ENCODE measurements around the gene REEP5. TPM values are rescaled to one million over a fixed set of nuclear protein-coding genes. Genes with fewer than 3 reads are reported as not detected.

Gene REEP5
- total and polyA plus RNA-seq, 2 of the 8 experiments (the other 6 are each of a cell fraction or from before 2014, with no cell fraction given): 58.3 to 94.3 TPM

GRCh38 chr5:112878101-112878500 lies 43.9 kb downstream of the REEP5 start (continued):
- no peak for TF ChIP-seq RBBP5 (IDR thresholded peaks at IDR 0.05; ENCODE audit: borderline replicate concordance, low read depth, low read length)
- no peak for TF ChIP-seq JUN (IDR thresholded peaks at IDR 0.05; ENCODE audit: low read depth, low read length)
